Stimulated activated naive CD4-positive, alpha-beta T cell treated with Interleukin-2 at 50 U/mL for 16 hours (primary cell): ENCODE results near the gene STAU1.
"Not testable (repeated sequence)": the region's sequence is repeated elsewhere in the genome, so short reads cannot be mapped to it uniquely, and the experiment has no call there.

ENCODE experiments used
- DNase-seq: peaks from one replicate; lab custom pipeline; 2025; lab: John Stamatoyannopoulos, UW

The STAU1 gene

DNA sequence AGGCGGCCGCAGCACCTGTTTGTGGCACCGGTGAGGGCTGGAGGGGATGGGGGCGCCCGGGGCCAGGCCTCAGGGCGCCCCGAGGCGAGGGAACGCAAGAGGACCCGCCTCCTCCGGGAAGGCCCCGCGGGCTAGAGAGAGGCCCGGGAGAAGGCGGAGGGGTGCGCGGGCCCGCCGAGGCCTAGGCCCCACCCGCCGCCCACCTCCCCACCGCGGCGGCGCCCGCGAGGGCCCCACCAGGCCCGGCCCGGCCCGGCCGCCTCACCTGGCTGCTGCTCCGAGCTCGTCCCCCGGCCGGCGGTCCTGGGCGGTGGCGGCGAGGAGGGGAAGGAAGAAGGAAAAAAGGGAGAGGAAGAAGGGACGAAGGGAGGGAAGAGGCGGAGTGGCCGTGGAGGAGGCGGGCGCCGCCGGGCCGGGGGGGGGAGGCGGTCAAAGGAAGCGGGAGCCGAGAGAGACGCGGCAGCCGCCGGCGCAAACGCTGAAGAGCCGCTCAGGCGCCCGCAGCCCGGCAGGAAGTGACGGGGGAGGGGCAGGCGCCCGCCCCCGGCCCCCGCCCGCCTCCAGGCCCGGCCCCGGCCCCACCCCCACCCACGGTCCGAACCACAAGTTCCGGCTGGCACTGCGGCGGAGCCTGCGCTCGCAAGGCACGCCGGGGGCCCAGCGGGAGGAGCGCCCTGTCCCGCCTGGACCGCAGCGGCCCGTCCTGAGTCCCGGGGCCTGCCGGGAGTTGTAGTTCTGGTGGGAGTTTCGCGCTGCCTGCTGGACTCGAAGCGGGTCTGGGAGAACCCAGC is at the start of gene STAU1:
TSS of gene STAU1 (minus strand) at position 484 of the 791 bp plus-strand sequence. CDS start 22,133 bp downstream, outside the sequence.
- peak; percentile 95 for DNase-seq

- DNase-seq: no peak
Observed at GRCh38 chr20:49237531-49237930, 49.4 kb upstream of the STAU1 start.

GRCh38 chr20:49236301-49236700 is 48.2 kb upstream of the STAU1 start:
- no peak for DNase-seq

GRCh38 chr20:49234831-49235230 is 46.7 kb upstream of the STAU1 start:
- no peak for DNase-seq

DNA sequence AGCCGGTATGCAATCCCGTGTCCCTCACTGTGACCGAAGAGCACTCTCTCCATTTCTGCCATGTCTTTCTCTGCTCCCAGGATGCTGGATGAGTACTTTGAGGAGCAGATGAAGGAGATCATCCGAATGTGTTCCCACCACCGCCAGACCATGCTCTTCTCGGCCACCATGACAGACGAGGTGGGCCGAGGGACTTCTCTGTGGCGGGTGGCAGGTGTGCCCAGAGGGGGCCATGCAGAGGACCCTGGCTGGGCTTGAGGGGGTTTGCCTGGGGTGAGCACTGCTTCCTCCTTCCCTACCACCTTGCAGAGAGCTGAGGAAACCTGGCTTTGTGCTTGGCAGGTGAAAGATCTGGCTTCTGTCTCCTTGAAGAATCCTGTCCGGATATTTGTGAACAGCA is 45.1 kb upstream of the STAU1 start:
- no peak for DNase-seq

DNA sequence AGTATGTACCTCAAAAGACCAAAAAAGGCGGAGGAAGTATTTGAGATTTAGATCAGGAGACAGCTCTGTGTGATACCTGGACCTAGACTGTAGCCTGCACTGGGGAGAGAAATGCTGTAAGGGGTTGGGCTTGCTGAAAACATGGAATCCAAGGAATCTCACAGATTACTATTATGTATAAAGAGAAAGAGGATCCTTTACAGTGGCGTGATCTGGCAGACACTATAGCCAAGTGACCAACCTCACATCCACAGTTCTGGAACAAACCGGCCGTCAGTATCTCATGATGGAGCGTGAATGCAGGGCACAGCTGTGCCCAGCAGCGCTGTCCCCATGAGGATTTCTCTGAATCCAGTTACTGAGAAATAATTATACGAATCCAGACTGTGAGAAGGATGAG is 43.3 kb upstream of the STAU1 start:
- no peak for DNase-seq

GRCh38 chr20:49230561-49231133 is 42.5 kb upstream of the STAU1 start:
- no peak for DNase-seq

DNA sequence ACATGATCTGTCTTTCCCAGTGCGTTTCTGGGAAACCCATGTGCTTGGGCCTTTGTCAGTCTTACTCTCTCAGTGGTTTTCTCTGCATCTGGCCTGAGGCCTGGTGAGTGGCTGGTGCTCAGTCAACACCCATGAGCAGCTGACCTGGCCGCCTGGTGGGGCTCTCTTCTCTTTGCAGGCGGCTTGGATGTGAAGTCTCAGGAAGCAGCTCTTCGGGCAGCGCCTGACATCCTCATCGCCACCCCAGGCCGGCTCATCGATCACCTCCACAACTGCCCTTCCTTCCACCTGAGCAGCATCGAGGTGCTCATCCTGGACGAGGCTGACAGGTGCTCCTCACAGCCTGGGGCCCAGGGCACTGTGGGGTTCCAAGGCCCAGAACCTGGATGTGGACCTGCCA is 41.9 kb upstream of the STAU1 start:
- no peak for DNase-seq

DNA sequence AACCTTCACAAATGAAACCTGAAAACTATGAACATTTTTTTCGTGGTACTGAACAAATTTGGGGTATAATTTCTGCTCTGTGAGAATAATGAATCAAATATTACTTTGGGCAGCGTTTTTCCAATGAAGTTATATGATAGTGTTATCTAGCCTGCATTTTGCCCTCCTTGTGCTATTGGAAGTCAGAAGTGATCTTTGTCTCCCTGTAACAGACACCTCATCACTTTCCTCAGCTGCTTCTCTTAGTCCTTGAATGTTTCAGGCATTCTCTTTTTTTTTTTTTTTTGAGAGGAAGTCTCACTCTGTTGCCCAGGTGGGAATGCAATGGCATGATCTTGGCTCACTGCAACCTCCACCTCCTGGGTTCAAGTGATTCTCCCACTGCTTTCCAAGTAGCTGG is 41.2 kb upstream of the STAU1 start:
- no peak for DNase-seq

DNA sequence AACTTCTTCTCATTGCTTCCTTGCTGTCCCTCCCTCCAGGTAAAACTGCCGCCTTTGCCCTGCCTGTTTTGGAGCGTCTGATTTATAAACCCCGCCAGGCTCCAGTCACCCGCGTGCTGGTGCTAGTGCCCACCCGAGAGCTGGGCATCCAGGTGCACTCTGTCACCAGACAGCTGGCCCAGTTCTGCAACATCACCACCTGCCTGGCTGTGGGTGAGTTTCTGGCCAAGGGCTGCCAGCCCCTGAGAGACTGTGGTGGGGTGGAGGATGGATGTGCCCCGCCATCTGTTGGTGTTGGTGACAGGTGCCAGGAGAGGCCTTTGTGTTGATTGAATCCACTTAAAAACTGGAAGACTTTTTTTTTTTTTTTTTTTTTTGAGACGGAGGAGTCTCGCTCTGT is 40.5 kb upstream of the STAU1 start:
- DNase-seq: no peak

DNA sequence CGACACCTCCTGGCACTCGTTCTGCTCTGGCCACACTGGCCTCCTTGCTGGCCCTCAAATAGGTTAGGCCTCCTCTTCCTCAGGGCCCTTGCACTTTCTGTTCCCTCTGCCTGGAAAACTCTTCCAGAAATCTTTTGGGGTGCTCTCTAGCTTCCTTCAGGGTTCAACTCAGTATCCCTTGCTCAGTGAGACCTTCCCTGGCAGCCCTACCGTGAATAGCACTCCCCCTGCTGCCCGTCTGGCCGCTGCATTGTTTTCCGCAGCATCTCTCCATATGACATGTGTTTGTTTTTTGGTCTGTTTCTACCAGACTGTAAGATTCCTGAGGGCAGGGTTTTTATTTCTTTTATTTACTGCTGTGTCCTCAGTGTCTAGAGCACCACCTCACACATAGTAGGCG is 37.8 kb upstream of the STAU1 start:
- no peak for DNase-seq

- no peak for DNase-seq
Observed at GRCh38 chr20:49219924-49220831, 32.0 kb upstream of the STAU1 start.

DNA sequence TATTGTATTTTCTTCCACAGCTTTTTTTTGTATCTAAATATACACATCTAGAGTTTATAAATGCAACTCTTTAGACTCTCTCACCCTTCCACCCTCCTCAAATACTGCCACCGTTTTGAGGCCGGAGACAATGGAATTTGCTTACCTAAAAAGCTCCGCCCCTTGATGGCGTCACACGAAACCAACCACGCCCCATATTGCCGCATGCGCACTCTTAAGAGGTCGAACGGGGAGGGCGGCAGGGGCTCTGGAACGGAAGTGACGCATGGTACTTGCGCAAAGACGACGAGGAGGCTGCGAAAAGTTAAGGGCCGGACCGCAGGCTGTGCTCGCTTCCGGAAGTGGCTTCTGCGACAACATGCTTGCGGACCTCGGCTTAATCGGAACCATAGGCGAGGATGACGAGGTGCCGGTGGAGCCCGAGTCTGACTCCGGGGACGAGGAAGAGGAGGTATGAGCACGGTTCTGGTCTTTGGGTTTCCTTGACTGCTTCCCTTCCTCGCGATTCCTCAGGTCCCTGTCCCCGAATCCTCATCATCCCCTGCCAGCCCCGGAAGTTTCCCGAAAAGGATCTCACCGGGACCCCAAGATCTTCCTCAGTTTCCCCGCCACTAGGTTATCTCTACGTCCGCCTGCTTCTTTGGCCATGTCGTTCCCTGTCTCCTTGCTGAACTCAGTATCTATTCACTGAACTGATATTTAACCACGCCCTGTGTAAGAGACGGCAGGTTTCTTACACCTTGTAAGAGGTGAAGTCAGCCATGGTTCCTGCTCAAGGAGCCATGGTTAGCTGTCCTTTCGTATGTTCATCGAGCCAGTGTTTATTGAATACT is 31.2 kb upstream of the STAU1 start, which contains the start of gene DDX27:
TSS of gene DDX27 (plus strand) at position 326 of the 833 bp plus-strand sequence. CDS start at position 359, 33 bp downstream.
- peak; percentile 95 for DNase-seq

DNA sequence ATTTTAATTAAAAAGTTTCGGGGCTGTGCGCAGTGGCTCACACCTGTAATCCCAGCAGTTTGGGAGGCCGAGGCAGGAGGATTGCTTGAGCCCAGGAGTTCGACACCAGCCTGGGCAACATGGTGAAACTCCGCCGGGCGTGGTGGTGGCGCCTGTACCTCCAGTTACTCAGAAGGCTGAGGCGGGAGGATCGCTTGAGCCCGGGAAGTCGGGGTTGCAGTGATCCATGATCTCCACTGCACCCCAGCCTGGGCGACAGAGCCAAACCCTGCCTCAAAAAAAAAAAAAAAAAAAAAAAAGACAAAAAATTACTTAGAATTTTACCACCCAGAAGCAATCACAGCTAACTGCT is 30.6 kb upstream of the STAU1 start:
- not testable (repeated sequence) for DNase-seq

DNA sequence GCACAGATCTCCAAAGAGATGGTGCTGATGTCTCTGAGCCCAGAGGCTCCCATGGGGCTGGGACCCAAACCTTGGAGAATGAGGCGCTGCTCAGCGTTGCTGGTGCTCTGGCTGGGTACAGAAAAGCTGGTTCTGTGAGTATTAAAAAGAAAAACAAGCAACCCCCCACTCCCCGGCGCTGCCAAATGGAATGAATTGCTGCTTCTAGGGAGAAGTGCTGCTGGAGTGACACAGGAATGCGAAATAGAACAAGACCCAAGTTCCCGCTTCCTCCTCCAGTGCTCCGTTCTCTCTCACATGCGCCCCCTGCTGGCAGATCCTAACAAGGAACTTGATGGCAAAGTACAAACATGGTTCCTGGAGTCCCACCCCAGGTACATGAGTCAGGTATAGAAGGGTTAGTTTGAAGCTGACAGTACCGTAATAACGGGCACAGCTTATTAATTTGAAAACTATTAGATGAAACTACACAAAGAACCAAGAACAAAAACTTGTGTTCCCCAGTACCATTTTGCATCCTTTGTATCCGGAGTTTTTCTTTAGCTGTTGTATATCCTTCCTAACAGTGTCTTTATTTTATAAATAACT is 29.0 kb upstream of the STAU1 start:
- DNase-seq: peak; percentile 90

DNA sequence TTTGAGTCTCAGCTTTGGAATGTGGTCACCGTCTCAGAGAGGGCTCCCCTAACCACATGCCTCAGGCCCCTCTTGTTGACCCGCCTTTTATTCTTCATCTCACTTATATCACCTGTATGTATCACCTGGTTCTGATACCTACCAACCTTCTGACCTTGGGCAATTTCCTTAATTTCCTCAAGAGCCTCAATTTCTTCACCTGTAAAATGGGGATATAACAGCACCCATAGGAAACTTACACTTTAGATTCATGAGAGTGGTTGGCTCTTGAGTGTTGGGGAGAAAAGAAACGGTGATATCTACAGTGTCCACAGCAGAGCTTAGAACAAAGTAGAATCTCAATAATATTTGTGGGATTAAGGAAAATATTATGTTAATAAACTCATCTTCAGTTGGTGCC is 27.1 kb upstream of the STAU1 start:
- no peak for DNase-seq

DNA sequence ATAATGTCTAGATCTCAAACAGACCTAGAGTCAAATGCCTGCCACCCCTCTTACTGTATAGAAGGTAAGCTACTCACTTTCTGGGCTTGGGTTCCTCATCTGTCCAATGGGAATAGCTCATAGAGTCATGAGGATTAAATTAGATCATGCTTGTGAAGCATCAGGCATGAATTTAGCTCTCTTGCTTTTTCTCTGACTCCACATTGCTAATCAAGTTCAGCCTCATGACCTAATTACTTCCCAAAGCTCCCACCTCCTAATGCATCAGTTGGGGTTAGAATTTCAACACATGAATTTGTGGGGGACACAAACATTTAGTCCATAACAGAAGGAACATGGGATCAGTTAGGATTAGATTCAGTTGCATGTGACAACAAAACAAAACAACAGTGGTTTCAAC is 26.4 kb upstream of the STAU1 start:
- DNase-seq: no peak

- DNase-seq: no peak
Observed at GRCh38 chr20:49210757-49211110, 22.6 kb upstream of the STAU1 start.

- no peak for DNase-seq
Observed at GRCh38 chr20:49210101-49210756, 22.1 kb upstream of the STAU1 start.

DNA sequence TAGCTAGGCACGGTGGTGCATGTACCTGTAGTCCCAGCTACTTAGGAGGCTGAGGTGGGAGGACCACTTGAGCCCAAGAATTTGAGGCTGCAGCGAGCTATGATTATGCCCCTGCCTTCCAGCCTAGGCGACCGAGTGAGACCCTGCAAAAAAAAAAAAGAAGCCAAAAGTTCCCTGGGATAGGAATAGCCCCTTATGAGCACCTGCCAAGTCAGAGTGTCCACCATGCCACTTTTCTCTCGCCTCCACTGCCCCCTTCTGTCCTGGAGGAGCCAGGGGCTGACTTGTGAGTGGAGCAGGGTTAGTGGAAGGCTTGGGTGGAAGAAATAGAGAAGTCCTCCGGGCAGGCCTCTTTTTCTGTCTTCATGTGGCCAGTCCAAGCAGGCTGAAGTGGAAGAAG is 18.9 kb upstream of the STAU1 start:
- no peak for DNase-seq

GRCh38 chr20:49203746-49204145 is 15.6 kb upstream of the STAU1 start:
- DNase-seq: no peak
